Hepatocyte (in vitro differentiated cells): ENCODE data around the gene DNAJC15.

Experiments
- EZH2 ChIP-seq: fragments of 200-600 bp; sonication (generic); IDR thresholded peaks from 2 replicates; pipeline ENCODE4 v1.6.1; 2016; ENCODE audit warnings: antibody characterized with exemption, mild to moderate bottlenecking, borderline replicate concordance
- TF ChIP-seq, protein P1 (sequence below): fragments of 200-600 bp; sonication (generic); IDR thresholded peaks from 2 replicates; pipeline ENCODE4 v1.5.1; 2016; ENCODE audit warnings: antibody characterized with exemption, mild to moderate bottlenecking; ENCODE audit not compliant: poor library complexity

DNA sequence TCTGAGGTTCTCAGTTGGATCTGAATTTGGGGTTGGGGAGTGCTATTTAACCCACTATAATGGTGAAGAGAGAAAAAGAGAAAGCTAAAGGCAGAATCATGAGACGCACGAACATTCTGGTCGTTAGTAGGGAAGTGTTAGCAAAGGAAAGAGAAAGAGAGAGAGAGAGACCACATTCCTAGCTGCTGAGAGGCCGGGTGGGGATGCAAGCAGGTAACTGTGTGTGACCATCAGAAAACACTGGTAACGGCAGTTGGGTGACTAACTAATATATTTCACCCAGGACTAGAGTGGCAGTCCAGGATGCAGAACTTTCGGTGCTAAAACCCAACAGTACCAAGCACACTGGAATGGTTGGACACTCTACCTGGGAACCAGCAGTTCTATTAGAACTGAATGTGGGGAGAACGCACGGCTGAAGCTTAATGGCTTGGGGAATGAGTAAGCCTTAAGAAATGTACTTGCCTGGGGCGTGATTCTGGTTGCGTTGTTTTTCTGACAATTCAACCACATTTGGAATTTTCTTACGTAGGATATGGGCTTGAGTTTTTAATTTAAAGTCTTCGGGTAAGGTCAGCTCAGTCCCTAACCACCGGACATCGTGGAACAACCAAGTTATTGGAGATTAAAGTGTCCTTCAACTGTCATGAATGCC is 130.2 kb downstream of the DNAJC15 start:
- TF ChIP-seq, protein P1, sequence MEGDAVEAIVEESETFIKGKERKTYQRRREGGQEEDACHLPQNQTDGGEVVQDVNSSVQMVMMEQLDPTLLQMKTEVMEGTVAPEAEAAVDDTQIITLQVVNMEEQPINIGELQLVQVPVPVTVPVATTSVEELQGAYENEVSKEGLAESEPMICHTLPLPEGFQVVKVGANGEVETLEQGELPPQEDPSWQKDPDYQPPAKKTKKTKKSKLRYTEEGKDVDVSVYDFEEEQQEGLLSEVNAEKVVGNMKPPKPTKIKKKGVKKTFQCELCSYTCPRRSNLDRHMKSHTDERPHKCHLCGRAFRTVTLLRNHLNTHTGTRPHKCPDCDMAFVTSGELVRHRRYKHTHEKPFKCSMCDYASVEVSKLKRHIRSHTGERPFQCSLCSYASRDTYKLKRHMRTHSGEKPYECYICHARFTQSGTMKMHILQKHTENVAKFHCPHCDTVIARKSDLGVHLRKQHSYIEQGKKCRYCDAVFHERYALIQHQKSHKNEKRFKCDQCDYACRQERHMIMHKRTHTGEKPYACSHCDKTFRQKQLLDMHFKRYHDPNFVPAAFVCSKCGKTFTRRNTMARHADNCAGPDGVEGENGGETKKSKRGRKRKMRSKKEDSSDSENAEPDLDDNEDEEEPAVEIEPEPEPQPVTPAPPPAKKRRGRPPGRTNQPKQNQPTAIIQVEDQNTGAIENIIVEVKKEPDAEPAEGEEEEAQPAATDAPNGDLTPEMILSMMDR = no peak
- no peak for TF ChIP-seq EZH2
